ENCODE measurements around the gene ALDH7A1. TPM values are rescaled to one million over a fixed set of nuclear protein-coding genes. Genes with fewer than 3 reads are reported as not detected.

The ALDH7A1 gene
- total RNA-seq, 2 experiments from 2014 or later, result 1.6 to 2.1 TPM

DNA sequence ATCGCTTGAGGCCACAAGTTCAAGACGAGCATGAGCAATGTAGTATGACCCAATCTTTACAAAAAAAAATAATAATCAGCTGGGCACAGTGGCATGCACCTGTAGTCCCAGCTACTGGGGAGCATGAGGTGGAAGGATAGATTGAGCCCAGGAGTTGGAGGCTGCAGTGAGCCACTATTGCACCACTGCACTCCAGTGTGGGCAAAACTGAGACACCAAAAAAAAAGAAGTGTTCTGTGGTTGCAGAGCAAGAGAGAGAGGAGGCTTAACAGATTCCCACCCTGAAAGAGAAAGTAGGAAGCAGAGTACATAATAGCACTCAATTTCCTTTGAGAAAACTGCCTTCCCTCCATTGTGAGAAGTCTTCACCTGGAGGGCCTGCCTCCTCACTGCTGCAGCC, 52.6 kb downstream of the ALDH7A1 start:
- no peak overlapping the region for H3K4me3 Mint-ChIP-seq
- Histone ChIP-seq H3K4me1 (ENCODE audit: insufficient read depth, low read length) (no peaks in the 10 kb centered on the region), H3K36me3 (ENCODE audit: insufficient read depth, low read length) (no peaks in the 10 kb centered on the region), H3K4me3 (ENCODE audit: low read length) (no peak overlapping the region), H3K27me3 (ENCODE audit: control insufficient read depth in 1 of 2, insufficient read depth in 2 of 2, low read length in 2 of 2) (no peaks in the 10 kb centered on the region), H3K9me3 (ENCODE audit: control insufficient read depth in 1 of 2, insufficient read depth in 1 of 2, low read length in 2 of 2) (no peaks in the 10 kb centered on the region), H3K27ac (ENCODE audit: low read depth in 1 of 2, low read length in 2 of 2) (no peak overlapping the region)
- TF ChIP-seq, protein P1, sequence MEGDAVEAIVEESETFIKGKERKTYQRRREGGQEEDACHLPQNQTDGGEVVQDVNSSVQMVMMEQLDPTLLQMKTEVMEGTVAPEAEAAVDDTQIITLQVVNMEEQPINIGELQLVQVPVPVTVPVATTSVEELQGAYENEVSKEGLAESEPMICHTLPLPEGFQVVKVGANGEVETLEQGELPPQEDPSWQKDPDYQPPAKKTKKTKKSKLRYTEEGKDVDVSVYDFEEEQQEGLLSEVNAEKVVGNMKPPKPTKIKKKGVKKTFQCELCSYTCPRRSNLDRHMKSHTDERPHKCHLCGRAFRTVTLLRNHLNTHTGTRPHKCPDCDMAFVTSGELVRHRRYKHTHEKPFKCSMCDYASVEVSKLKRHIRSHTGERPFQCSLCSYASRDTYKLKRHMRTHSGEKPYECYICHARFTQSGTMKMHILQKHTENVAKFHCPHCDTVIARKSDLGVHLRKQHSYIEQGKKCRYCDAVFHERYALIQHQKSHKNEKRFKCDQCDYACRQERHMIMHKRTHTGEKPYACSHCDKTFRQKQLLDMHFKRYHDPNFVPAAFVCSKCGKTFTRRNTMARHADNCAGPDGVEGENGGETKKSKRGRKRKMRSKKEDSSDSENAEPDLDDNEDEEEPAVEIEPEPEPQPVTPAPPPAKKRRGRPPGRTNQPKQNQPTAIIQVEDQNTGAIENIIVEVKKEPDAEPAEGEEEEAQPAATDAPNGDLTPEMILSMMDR (IDR thresholded peaks at IDR 0.05), result no peak
- ChIA-PET CTCF (interaction anchor here (0.7 kb wide), 1 partner anchor 43 kb away, joined by 3 read pairs; no protein-coding TSS in a partner anchor), POLR2A (no interaction called here)
- no peak for ATAC-seq (ENCODE audit: poor library complexity)
- H3K27me3 Mint-ChIP-seq, result no peaks in the 10 kb centered on the region
- no peak for DNase-seq
- H3K9me3 Mint-ChIP-seq, result no peaks in the 10 kb centered on the region
- H3K27ac Mint-ChIP-seq, result no peak overlapping the region
- intact Hi-C loops (cut with DNase I, micrococcal nuclease), result loop anchor here (5.0 to 10.0 kb wide), 2 partner anchors 60 to 262 kb away; partner anchors contain the start of gene PHAX (in 1 of the 2)
- no peaks in the 10 kb centered on the region for H3K36me3 Mint-ChIP-seq (ENCODE audit: low read depth)
- peaks cover 5% of the 10 kb centered on the region for H3K4me1 Mint-ChIP-seq (ENCODE audit: low read depth)

GRCh38 chr5:126540631-126541030, 54.4 kb downstream of the ALDH7A1 start:
- intact Hi-C loops (cut with DNase I, micrococcal nuclease), result loop anchor here (5.0 to 10.0 kb wide), 2 partner anchors 62 to 264 kb away; partner anchors contain the start of gene PHAX (in 1 of the 2)

GRCh38 chr5:126538579-126538978, 56.4 kb downstream of the ALDH7A1 start:
- intact Hi-C loops (cut with DNase I, micrococcal nuclease), result loop anchor here (1.0 to 2.0 kb wide), 5 partner anchors 30 to 199 kb away; partner anchors contain the start of gene PHAX (in 1 of the 2)
- Histone ChIP-seq H3K27ac (ENCODE audit: low read depth in 1 of 2, low read length in 2 of 2) (no peak overlapping the region), H3K4me1 (ENCODE audit: insufficient read depth, low read length) (no peaks in the 10 kb centered on the region), H3K9me3 (ENCODE audit: control insufficient read depth in 1 of 2, insufficient read depth in 1 of 2, low read length in 2 of 2) (no peaks in the 10 kb centered on the region), H3K4me3 (ENCODE audit: low read length) (no peak overlapping the region), H3K36me3 (ENCODE audit: insufficient read depth, low read length) (no peaks in the 10 kb centered on the region), H3K27me3 (ENCODE audit: control insufficient read depth in 1 of 2, insufficient read depth in 2 of 2, low read length in 2 of 2) (no peaks in the 10 kb centered on the region)
- DNase-seq (no peak), ATAC-seq (ENCODE audit: poor library complexity) (no peak)
- no peak overlapping the region for H3K27ac Mint-ChIP-seq
- H3K27me3 Mint-ChIP-seq, result no peaks in the 10 kb centered on the region
- ChIA-PET POLR2A (no interaction called here), CTCF (interaction anchor here (0.6 to 1.8 kb wide), 3 partner anchors 8 to 200 kb away, joined by 3 to 8 read pairs (median 4); partner anchors contain the start of gene PHAX)
- peaks cover 5% of the 10 kb centered on the region for H3K4me1 Mint-ChIP-seq (ENCODE audit: low read depth)
- no peaks in the 10 kb centered on the region for H3K9me3 Mint-ChIP-seq
- H3K4me3 Mint-ChIP-seq, result no peak overlapping the region
- TF ChIP-seq, protein P1 (IDR thresholded peaks at IDR 0.05), result no peak
- no peaks in the 10 kb centered on the region for H3K36me3 Mint-ChIP-seq (ENCODE audit: low read depth)

More at GRCh38 chr5:126540631-126541030, 54.4 kb downstream of the ALDH7A1 start:
- Histone ChIP-seq H3K27me3 (ENCODE audit: control insufficient read depth in 1 of 2, insufficient read depth in 2 of 2, low read length in 2 of 2) (no peaks in the 10 kb centered on the region), H3K36me3 (ENCODE audit: insufficient read depth, low read length) (no peaks in the 10 kb centered on the region), H3K4me3 (ENCODE audit: low read length) (no peak overlapping the region), H3K9me3 (ENCODE audit: control insufficient read depth in 1 of 2, insufficient read depth in 1 of 2, low read length in 2 of 2) (no peaks in the 10 kb centered on the region), H3K27ac (ENCODE audit: low read depth in 1 of 2, low read length in 2 of 2) (no peak overlapping the region), H3K4me1 (ENCODE audit: insufficient read depth, low read length) (no peaks in the 10 kb centered on the region)
- no peak overlapping the region for H3K4me3 Mint-ChIP-seq
- TF ChIP-seq, protein P1 (IDR thresholded peaks at IDR 0.05), result no peak
- ChIA-PET POLR2A (no interaction called here), CTCF (interaction anchor here (0.7 to 1.4 kb wide), 5 partner anchors 154 to 509 kb away, joined by 3 to 5 read pairs (median 3); no protein-coding TSS in a partner anchor)
- ATAC-seq (ENCODE audit: poor library complexity) (no peak), DNase-seq (no peak)
- H3K27me3 Mint-ChIP-seq, result no peaks in the 10 kb centered on the region
- no peak overlapping the region for H3K27ac Mint-ChIP-seq
- no peaks in the 10 kb centered on the region for H3K36me3 Mint-ChIP-seq (ENCODE audit: low read depth)
- no peaks in the 10 kb centered on the region for H3K9me3 Mint-ChIP-seq
- H3K4me1 Mint-ChIP-seq (ENCODE audit: low read depth), result peaks cover 5% of the 10 kb centered on the region
